ENCODE results near the gene SMIM23.

The SMIM23 gene

GRCh38 chr5:171808453-171808852 lies 22.8 kb downstream of the SMIM23 start:
- DNase-seq (ENCODE audit: low read depth): no peak
- no peak overlapping the region for H3K4me3 ChIP-seq (ENCODE audit: low read depth, low read length)
- TF ChIP-seq, protein P1, sequence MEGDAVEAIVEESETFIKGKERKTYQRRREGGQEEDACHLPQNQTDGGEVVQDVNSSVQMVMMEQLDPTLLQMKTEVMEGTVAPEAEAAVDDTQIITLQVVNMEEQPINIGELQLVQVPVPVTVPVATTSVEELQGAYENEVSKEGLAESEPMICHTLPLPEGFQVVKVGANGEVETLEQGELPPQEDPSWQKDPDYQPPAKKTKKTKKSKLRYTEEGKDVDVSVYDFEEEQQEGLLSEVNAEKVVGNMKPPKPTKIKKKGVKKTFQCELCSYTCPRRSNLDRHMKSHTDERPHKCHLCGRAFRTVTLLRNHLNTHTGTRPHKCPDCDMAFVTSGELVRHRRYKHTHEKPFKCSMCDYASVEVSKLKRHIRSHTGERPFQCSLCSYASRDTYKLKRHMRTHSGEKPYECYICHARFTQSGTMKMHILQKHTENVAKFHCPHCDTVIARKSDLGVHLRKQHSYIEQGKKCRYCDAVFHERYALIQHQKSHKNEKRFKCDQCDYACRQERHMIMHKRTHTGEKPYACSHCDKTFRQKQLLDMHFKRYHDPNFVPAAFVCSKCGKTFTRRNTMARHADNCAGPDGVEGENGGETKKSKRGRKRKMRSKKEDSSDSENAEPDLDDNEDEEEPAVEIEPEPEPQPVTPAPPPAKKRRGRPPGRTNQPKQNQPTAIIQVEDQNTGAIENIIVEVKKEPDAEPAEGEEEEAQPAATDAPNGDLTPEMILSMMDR (IDR thresholded peaks at IDR 0.05; ENCODE audit: insufficient read depth, low read depth, low read length, missing control alignments): no peak

GRCh38 chr5:171808951-171809350 lies 23.3 kb downstream of the SMIM23 start:
- TF ChIP-seq, protein P1 (IDR thresholded peaks at IDR 0.05; ENCODE audit: insufficient read depth, low read depth, low read length, missing control alignments): no peak
- DNase-seq (ENCODE audit: low read depth): no peak
- no peak overlapping the region for H3K4me3 ChIP-seq (ENCODE audit: low read depth, low read length)

- TF ChIP-seq, protein P1 (IDR thresholded peaks at IDR 0.05; ENCODE audit: insufficient read depth, low read depth, low read length, missing control alignments): no peak
- DNase-seq (ENCODE audit: low read depth): no peak
These were observed 24.6 kb downstream of the SMIM23 start for GRCh38 chr5:171810227-171810626.

GRCh38 chr5:171813270-171813669 lies 27.7 kb downstream of the SMIM23 start:
- H3K4me3 ChIP-seq (ENCODE audit: low read depth, low read length): no peak overlapping the region

More at GRCh38 chr5:171810227-171810626, 24.6 kb downstream of the SMIM23 start:
- no peak overlapping the region for H3K4me3 ChIP-seq (ENCODE audit: low read depth, low read length)

GRCh38 chr5:171813813-171814490 lies 28.3 kb downstream of the SMIM23 start:
- no peak overlapping the region for H3K4me3 ChIP-seq (ENCODE audit: low read depth, low read length)
- TF ChIP-seq, protein P1 (IDR thresholded peaks at IDR 0.05; ENCODE audit: insufficient read depth, low read depth, low read length, missing control alignments): no peak
- no peak for DNase-seq (ENCODE audit: low read depth)

More at GRCh38 chr5:171813270-171813669, 27.7 kb downstream of the SMIM23 start:
- DNase-seq (ENCODE audit: low read depth): no peak
- TF ChIP-seq, protein P1 (IDR thresholded peaks at IDR 0.05; ENCODE audit: insufficient read depth, low read depth, low read length, missing control alignments): no peak

DNA sequence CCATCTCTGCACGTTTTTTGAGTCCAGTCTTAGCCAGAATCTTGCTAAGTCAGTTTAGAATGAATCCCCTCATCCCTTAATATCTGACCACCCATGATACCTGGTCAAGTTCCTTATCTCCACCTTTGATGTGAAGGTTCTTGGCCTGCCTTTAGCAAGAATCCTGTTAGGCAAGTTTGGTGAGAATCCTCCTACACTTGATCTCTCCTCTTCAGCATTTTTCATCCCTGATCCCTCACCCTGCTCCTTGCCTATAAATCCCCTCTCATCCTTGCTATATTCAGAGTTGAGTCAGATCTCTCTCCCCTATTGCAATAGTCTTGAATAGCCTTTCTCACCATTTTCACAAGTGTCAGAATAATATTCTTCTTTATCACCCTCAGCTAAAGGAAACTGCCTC lies 31.0 kb downstream of the SMIM23 start:
- DNase-seq (ENCODE audit: low read depth): no peak

More for the DNA sequence above, 31.0 kb downstream of the SMIM23 start:
- TF ChIP-seq, protein P1 (IDR thresholded peaks at IDR 0.05; ENCODE audit: insufficient read depth, low read depth, low read length, missing control alignments): no peak
- no peak overlapping the region for H3K4me3 ChIP-seq (ENCODE audit: low read depth, low read length)
